CD4-positive, alpha-beta T cell treated with Interleukin-4 for 4 hours (primary cell): ENCODE results near the gene NUDT15.
A peak's percentile ranks its signal among the peaks of the same experiment; 100 is the strongest.
"Not testable (repeated sequence)": the region's sequence is repeated elsewhere in the genome, so short reads cannot be mapped to it uniquely, and the experiment has no call there.

Experiments
- DNase-seq: peaks from one replicate; pipeline ENCODE4 v3.0.0-alpha.2; 2020

NUDT15 gene

GRCh38 chr13:48043789-48044503, 6.4 kb downstream of the NUDT15 start:
- no peak for DNase-seq

GRCh38 chr13:48050550-48050949, 13.0 kb downstream of the NUDT15 start:
- no peak for DNase-seq

GRCh38 chr13:48054601-48055000, 17.1 kb downstream of the NUDT15 start:
- DNase-seq, result no peak

- DNase-seq, result no peak
Observed at GRCh38 chr13:48055712-48056111, 18.2 kb downstream of the NUDT15 start.

GRCh38 chr13:48058536-48058935, 21.0 kb downstream of the NUDT15 start:
- DNase-seq, result not testable (repeated sequence)

- DNase-seq, result not testable (repeated sequence)
Observed at GRCh38 chr13:48059951-48060350, 22.4 kb downstream of the NUDT15 start.

- DNase-seq, result no peak
Observed at GRCh38 chr13:48066310-48066989, 28.9 kb downstream of the NUDT15 start.

- no peak for DNase-seq
Observed at GRCh38 chr13:48068036-48068435, 30.5 kb downstream of the NUDT15 start.

- DNase-seq, result no peak
Observed at GRCh38 chr13:48068952-48069351, 31.4 kb downstream of the NUDT15 start.

GRCh38 chr13:48069573-48069972, 32.0 kb downstream of the NUDT15 start:
- no peak for DNase-seq

GRCh38 chr13:48070942-48071341, 33.4 kb downstream of the NUDT15 start:
- no peak for DNase-seq

GRCh38 chr13:48072304-48072703, 34.8 kb downstream of the NUDT15 start:
- no peak for DNase-seq

- DNase-seq, result no peak
Observed at GRCh38 chr13:48072787-48073186, 35.3 kb downstream of the NUDT15 start.

- no peak for DNase-seq
Observed at GRCh38 chr13:48074006-48074405, 36.5 kb downstream of the NUDT15 start.

GRCh38 chr13:48078251-48078656, 40.7 kb downstream of the NUDT15 start:
- peak; percentile 36 for DNase-seq

GRCh38 chr13:48081739-48082138, 44.2 kb downstream of the NUDT15 start:
- no peak for DNase-seq

GRCh38 chr13:48086272-48086671, 48.7 kb downstream of the NUDT15 start:
- DNase-seq, result no peak

- DNase-seq, result no peak
Observed at GRCh38 chr13:48093588-48093987, 56.1 kb downstream of the NUDT15 start.

GRCh38 chr13:48094404-48094780, 56.9 kb downstream of the NUDT15 start:
- no peak for DNase-seq

- DNase-seq, result peak; percentile 96
Observed at GRCh38 chr13:48094781-48095502, 57.4 kb downstream of the NUDT15 start, which contains the start of gene MED4. Gene MED4, minus strand, starts transcription at chr13:48095104. Its CDS starts 26 bp downstream, at chr13:48095078.

- DNase-seq, result no peak
Observed at GRCh38 chr13:48096670-48097069, 59.1 kb downstream of the NUDT15 start.
